Neural progenitor cell (in vitro differentiated cells): Measurements from ENCODE around the gene GADL1. TPM values are rescaled to one million over a fixed set of nuclear protein-coding genes. Genes with fewer than 3 reads are reported as not detected.

Experiments
- DNase-seq: peaks from one replicate; pipeline ENCODE4 v3.0.0-alpha.2; 2016; ENCODE audit warnings: low spot score
- H2AFZ ChIP-seq: fragments of 200-600 bp; sonication (generic); replicated peaks from 2 replicates; pipeline ENCODE4 v1.6.1; 2016; ENCODE audit warnings: antibody characterized with exemption
- H3F3A ChIP-seq: fragments of 200-600 bp; sonication (generic); 2 replicates; pipeline ENCODE4 v1.6.1; 2016; ENCODE audit warnings: antibody characterized with exemption, low read depth
- H3K27ac ChIP-seq: fragments of 200-600 bp; sonication (generic); 2 replicates; pipeline ENCODE4 v1.5.1; 2016; ENCODE audit warnings: mild to moderate bottlenecking
- H3K27me3 ChIP-seq: fragments of 200-600 bp; sonication (generic); 2 replicates; pipeline ENCODE4 v1.6.1; 2016; ENCODE audit warnings: mild to moderate bottlenecking, moderate library complexity
- H3K36me3 ChIP-seq: fragments of 200-600 bp; sonication (generic); 2 replicates; pipeline ENCODE4 v1.5.1; 2016
- H3K4me1 ChIP-seq: fragments of 200-600 bp; sonication (generic); 2 replicates; pipeline ENCODE4 v1.6.1; 2016; ENCODE audit warnings: mixed run types
- H3K4me2 ChIP-seq: fragments of 200-600 bp; sonication (generic); 2 replicates; pipeline ENCODE4 v1.6.1; 2016
- H3K4me3 ChIP-seq: fragments of 200-600 bp; sonication (generic); 2 replicates; pipeline ENCODE4 v1.5.1; 2016
- H3K79me2 ChIP-seq: fragments of 200-600 bp; sonication (generic); 2 replicates; pipeline ENCODE4 v1.6.1; 2016; ENCODE audit warnings: low read depth
- H3K9ac ChIP-seq: fragments of 200-600 bp; sonication (generic); 2 replicates; pipeline ENCODE4 v1.6.1; 2016
- H3K9me3 ChIP-seq: fragments of 200-600 bp; sonication (generic); 2 replicates; pipeline ENCODE4 v1.5.1; 2016; ENCODE audit warnings: low read depth
- H4K20me1 ChIP-seq: fragments of 200-600 bp; sonication (generic); 2 replicates; pipeline ENCODE4 v1.6.1; 2016; ENCODE audit warnings: low read depth
- H3K27ac Mint-ChIP-seq: 3 replicates; pipeline ENCODE4 v1.8.0; 2021; ENCODE audit warnings: mixed read lengths
- H3K27me3 Mint-ChIP-seq: 2 replicates; pipeline ENCODE4 v1.8.0; 2022; ENCODE audit warnings: low read depth, mild to moderate bottlenecking, inconsistent platforms, moderate library complexity, mixed read lengths; ENCODE audit not compliant: insufficient read depth
- H3K36me3 Mint-ChIP-seq: 3 replicates; pipeline ENCODE4 v1.8.0; 2021; ENCODE audit warnings: mixed read lengths
- H3K4me1 Mint-ChIP-seq: 3 replicates; pipeline ENCODE4 v1.8.0; 2021; ENCODE audit warnings: mixed read lengths
- H3K4me3 Mint-ChIP-seq: 3 replicates; pipeline ENCODE4 v1.8.0; 2021; ENCODE audit warnings: mild to moderate bottlenecking, moderate library complexity, mixed read lengths
- H3K9me3 Mint-ChIP-seq: 3 replicates; pipeline ENCODE4 v1.8.0; 2020; ENCODE audit warnings: mixed read lengths
- EZH2 ChIP-seq: fragments of 200-600 bp; sonication (generic); IDR thresholded peaks from 2 replicates; pipeline ENCODE4 v1.6.1; 2017; ENCODE audit warnings: antibody characterized with exemption, mild to moderate bottlenecking, moderate library complexity
- EZH2phosphoT487 ChIP-seq: fragments of 200-600 bp; sonication (generic); IDR thresholded peaks from 2 replicates; pipeline ENCODE4 v1.6.1; 2017; ENCODE audit warnings: antibody characterized with exemption
- total RNA-seq: library from RNA; depleted of rRNA; stranded (reverse); fragments of >200 nt; gene quantifications from 2 replicates; pipeline ENCODE4 v1.2.3, GENCODE V29; 2015; ENCODE audit warnings: low replicate concordance
- TF ChIP-seq, protein P1 (sequence below): fragments of 200-600 bp; sonication (generic); IDR thresholded peaks from 2 replicates; pipeline ENCODE4 v1.5.1; 2017; ENCODE audit warnings: antibody characterized with exemption, mild to moderate bottlenecking

The GADL1 gene
- total RNA-seq, 1 donor from 2014 or later, result not detected

DNA sequence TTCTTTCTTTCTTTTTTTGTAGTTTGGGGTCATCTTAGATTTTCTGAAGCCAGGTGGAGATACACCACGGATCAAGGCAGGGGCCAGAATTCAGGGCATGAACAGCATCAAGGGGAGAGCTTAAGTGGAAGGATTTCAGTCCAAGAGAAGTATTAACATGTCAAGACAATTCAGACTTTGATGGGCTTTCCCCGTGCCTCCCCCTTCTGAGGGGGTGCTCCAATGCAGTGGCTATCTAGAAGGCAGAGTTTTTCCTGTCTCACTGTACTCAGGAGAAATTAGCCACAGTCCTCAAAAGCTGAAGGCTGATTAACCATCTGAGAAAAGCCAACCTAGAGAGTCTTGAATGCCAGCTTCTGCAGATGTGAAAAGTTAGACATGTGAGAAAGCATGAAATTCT is 160.8 kb downstream of the GADL1 start:
- no peak overlapping the region for H3K4me2 ChIP-seq
- no peaks in the 10 kb centered on the region for H3F3A ChIP-seq

DNA sequence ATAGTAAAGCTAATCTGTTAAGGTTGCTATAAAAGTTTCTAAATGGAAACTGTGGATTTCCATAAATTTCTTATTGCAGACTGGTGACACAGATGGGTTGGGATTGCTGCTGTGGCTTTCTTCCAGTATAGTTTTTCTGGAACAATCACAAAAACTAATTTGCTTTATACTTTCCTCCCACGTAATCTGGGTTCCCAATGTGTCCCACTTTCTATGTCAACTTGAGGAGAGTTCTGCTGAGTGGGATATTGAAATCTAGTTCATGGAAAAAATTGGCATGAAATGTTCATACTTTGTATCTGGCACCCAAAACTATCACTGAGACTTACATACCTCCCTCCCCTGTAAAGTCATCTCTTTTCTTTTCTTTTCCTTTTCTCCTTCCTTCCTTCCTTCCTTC is 161.3 kb downstream of the GADL1 start:
- TF ChIP-seq EZH2phosphoT487 (no peak), EZH2 (no peak)
- TF ChIP-seq, protein P1, sequence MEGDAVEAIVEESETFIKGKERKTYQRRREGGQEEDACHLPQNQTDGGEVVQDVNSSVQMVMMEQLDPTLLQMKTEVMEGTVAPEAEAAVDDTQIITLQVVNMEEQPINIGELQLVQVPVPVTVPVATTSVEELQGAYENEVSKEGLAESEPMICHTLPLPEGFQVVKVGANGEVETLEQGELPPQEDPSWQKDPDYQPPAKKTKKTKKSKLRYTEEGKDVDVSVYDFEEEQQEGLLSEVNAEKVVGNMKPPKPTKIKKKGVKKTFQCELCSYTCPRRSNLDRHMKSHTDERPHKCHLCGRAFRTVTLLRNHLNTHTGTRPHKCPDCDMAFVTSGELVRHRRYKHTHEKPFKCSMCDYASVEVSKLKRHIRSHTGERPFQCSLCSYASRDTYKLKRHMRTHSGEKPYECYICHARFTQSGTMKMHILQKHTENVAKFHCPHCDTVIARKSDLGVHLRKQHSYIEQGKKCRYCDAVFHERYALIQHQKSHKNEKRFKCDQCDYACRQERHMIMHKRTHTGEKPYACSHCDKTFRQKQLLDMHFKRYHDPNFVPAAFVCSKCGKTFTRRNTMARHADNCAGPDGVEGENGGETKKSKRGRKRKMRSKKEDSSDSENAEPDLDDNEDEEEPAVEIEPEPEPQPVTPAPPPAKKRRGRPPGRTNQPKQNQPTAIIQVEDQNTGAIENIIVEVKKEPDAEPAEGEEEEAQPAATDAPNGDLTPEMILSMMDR, result no peak
- Mint-ChIP-seq H3K36me3 (no peaks in the 10 kb centered on the region), H3K9me3 (no peaks in the 10 kb centered on the region), H3K27me3 (no peaks in the 10 kb centered on the region), H3K4me1 (no peaks in the 10 kb centered on the region), H3K4me3 (no peak overlapping the region), H3K27ac (no peak overlapping the region)
- H4K20me1 ChIP-seq, result no peaks in the 10 kb centered on the region
- H3K36me3 ChIP-seq, result no peaks in the 10 kb centered on the region
- no peaks in the 10 kb centered on the region for H3F3A ChIP-seq
- no peak overlapping the region for H3K27ac ChIP-seq
- no peaks in the 10 kb centered on the region for H3K79me2 ChIP-seq
- no peak overlapping the region for H3K9ac ChIP-seq
- H3K4me1 ChIP-seq, result no peaks in the 10 kb centered on the region
- no peak overlapping the region for H2AFZ ChIP-seq
- no peak overlapping the region for H3K4me3 ChIP-seq
- H3K4me2 ChIP-seq, result no peak overlapping the region
- no peaks in the 10 kb centered on the region for H3K9me3 ChIP-seq
- DNase-seq, result no peak
- no peaks in the 10 kb centered on the region for H3K27me3 ChIP-seq

More for the DNA sequence above, 160.8 kb downstream of the GADL1 start:
- no peak for DNase-seq
- Histone ChIP-seq H3K9ac (no peak overlapping the region), H3K4me3 (no peak overlapping the region), H3K4me1 (no peaks in the 10 kb centered on the region), H3K36me3 (no peaks in the 10 kb centered on the region), H3K27me3 (no peaks in the 10 kb centered on the region), H3K27ac (no peak overlapping the region), H3K9me3 (no peaks in the 10 kb centered on the region), H2AFZ (peak overlapping the region; percentile 12), H3K79me2 (no peaks in the 10 kb centered on the region), H4K20me1 (no peaks in the 10 kb centered on the region)
- no peaks in the 10 kb centered on the region for H3K4me1 Mint-ChIP-seq
- TF ChIP-seq, protein P1, result no peak
- TF ChIP-seq EZH2phosphoT487 (no peak), EZH2 (no peak)
- H3K27ac Mint-ChIP-seq, result no peak overlapping the region
- H3K27me3 Mint-ChIP-seq, result no peaks in the 10 kb centered on the region
- no peaks in the 10 kb centered on the region for H3K9me3 Mint-ChIP-seq
- no peaks in the 10 kb centered on the region for H3K36me3 Mint-ChIP-seq
- H3K4me3 Mint-ChIP-seq, result no peak overlapping the region

DNA sequence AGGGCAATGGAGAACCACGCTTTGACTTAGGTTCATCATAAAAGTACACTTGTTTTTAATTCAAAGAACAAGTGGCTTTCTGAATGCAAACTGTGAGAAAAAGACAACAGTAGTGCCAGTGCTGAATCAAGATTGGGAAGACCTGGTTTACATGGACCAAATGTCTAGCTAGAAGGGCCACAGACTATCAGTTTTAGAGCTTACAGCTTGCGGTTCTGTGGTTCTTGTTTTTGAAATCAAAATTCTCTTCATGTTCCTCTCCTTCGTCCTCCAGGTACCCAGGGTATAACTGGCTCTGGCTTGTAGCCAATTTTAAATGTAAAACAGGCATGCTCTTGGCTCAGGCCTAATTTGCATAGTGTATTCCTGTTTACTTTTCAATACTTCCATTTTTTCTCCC is 163.5 kb downstream of the GADL1 start:
- no peaks in the 10 kb centered on the region for H3F3A ChIP-seq
- no peak overlapping the region for H3K4me2 ChIP-seq
- H3K27ac Mint-ChIP-seq, result no peak overlapping the region
- no peak overlapping the region for H3K4me3 Mint-ChIP-seq
- H3K4me3 ChIP-seq, result no peak overlapping the region
- H3K27me3 Mint-ChIP-seq, result no peaks in the 10 kb centered on the region
- no peak overlapping the region for H3K9ac ChIP-seq
- no peaks in the 10 kb centered on the region for H3K9me3 ChIP-seq
- no peak overlapping the region for H2AFZ ChIP-seq
- no peaks in the 10 kb centered on the region for H3K36me3 Mint-ChIP-seq
- peaks cover 3% of the 10 kb centered on the region for H3K4me1 ChIP-seq
- H3K27me3 ChIP-seq, result no peaks in the 10 kb centered on the region
- H4K20me1 ChIP-seq, result no peaks in the 10 kb centered on the region
- DNase-seq, result no peak
- H3K4me1 Mint-ChIP-seq, result no peaks in the 10 kb centered on the region
- no peaks in the 10 kb centered on the region for H3K79me2 ChIP-seq
- H3K9me3 Mint-ChIP-seq, result no peaks in the 10 kb centered on the region
- no peak overlapping the region for H3K27ac ChIP-seq
- TF ChIP-seq, protein P1, result no peak
- TF ChIP-seq EZH2 (no peak), EZH2phosphoT487 (no peak)
- no peaks in the 10 kb centered on the region for H3K36me3 ChIP-seq
